Stimulated activated naive CD4-positive, alpha-beta T cell (primary cell): ENCODE results near the gene SMYD3.
"Not testable (repeated sequence)": the region's sequence is repeated elsewhere in the genome, so short reads cannot be mapped to it uniquely, and the experiment has no call there.

ENCODE experiments used
- DNase-seq, 6 experiments: peaks; one replicate each; lab custom pipeline; 2025; lab: John Stamatoyannopoulos, UW

The SMYD3 gene

DNA sequence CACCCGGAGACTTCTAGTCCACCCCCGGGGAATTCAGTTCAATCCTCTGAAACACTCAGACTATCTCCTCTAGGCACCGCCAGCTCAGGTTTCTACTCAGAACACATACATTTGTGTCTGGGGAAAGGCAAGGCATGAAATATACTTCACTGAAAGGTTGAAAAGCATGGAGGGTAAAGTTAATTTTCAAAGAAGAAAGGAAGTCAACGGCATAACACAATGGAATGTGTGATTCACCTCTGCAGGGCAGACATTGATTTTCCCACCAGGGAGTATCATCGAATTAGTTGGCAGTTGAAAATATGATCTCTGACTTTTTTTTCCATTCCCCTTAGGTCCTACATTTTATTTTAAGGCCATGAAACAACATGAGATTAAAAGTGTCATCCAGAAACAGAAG lies 669.4 kb downstream of the SMYD3 start:
- no peak for DNase-seq

GRCh38 chr1:245835386-245835785 lies 671.7 kb downstream of the SMYD3 start:
- no peak for DNase-seq

DNA sequence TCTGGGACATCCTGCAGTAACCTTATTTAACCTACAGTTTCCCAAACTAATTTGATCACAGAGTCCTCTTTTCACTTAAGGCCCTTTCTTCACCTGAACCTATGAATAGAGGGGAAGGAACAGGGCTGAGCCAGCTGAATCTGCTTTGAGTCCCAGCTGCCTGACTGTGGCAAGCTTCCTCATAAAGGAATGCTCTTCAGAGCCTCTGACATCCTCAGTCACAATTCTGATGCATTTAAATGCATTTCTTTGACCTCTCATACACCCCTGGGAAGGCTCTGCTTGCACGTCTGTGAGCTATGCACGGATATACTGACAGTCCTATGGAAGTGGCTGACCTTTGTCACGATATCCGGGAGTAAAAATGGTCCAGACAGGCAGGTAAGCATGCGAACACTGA lies 673.1 kb downstream of the SMYD3 start:
- DNase-seq = no peak

GRCh38 chr1:245832771-245833527 lies 674.1 kb downstream of the SMYD3 start:
- no peak for DNase-seq

DNA sequence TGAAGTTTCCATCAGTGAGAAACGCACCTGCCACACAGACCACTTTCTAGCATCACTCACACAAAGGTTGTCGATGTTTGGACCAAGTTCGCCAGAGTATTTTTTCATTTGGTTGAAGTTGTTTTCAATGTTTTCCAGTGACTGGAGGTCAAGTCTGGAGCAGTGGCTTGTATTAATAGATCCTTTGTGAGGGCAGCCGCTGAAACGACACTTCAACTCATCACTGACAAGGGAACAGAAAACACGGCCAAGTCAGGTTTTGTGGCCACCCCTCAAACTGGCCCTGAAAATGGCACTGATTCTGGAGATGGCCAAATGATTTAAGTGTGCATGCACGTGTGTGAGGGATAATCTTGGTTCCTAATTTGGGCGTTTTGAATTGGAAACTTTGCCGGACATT lies 675.6 kb downstream of the SMYD3 start:
- no peak for DNase-seq

- DNase-seq = no peak
Observed at GRCh38 chr1:245829826-245830225, 677.3 kb downstream of the SMYD3 start.

GRCh38 chr1:245829194-245829593 lies 677.9 kb downstream of the SMYD3 start:
- DNase-seq = no peak

DNA sequence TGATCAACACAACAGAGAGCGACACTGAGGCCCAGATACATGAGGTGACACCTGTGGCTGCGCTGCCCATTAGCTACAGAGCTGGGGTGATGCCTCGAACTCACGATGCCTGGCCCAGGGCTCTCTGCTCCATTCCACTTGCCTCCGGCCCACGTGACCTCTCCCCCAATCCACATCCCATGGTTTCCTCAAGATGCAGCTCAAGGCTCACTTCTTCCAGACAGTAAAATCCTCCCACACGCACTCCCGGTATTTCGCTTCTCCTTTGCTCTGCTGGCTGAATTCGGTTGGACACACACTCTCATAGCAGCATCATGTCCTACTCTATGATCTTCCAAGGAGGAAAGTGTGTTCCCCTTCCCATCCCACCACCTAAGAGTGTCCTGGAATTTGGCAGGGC lies 679.8 kb downstream of the SMYD3 start:
- no peak for DNase-seq

GRCh38 chr1:245825128-245825901 lies 681.8 kb downstream of the SMYD3 start:
- DNase-seq = no peak

- no peak for DNase-seq
Observed at GRCh38 chr1:245823408-245824147, 683.5 kb downstream of the SMYD3 start.

DNA sequence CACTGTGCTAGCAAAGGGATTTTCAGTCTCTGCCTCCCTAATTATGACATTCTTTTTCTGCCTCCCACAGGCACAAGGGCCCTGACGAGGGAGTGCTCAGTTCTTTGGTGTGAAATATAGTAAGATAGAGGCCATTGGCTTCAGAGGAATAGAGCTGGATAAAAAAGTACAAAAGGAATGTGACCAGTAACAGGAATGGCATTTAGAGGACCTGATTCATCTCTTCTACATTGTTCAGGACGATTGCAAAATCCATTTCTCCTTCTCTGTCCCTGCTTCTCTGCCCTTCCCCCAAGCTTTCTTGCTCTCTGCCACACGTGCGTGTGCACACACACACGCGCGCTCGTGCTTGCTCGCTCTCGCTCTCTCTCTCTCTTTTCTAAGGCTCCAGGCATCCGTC lies 684.1 kb downstream of the SMYD3 start:
- no peak for DNase-seq

DNA sequence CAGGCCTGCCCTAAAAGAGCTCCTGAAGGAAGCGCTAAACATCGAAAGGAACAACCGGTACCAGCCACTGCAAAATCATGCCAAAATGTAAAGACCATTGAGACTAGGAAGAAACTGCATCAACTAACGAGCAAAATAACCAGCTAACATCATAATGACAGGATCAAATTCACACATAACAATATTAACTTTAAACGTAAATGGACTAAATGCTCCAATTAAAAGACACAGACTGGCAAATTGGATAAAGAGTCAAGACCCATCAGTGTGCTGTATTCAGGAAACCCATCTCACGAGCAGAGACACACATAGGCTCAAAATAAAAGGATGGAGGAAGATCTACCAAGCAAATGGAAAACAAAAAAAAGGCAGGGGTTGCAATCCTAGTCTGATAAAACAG lies 688.7 kb downstream of the SMYD3 start:
- DNase-seq = not testable (repeated sequence)

DNA sequence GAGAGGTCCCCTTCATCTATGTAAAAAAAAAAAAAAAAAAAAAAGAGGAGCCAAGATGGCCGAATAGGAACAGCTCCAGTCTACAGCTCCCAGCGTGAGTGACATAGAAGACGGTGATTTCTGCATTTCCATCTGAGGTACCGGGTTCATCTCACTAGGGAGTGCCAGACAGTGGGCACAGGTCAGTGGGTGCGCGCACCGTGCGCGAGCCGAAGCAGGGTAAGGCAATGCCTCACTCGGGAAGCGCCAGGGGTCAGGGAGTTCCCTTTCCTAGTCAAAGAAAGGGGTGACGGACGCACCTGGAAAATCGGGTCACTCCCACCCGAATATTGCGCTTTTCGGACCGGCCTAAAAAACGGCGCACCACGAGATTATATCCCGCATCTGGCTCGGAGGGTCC lies 690.6 kb downstream of the SMYD3 start:
- DNase-seq = not testable (repeated sequence)

DNA sequence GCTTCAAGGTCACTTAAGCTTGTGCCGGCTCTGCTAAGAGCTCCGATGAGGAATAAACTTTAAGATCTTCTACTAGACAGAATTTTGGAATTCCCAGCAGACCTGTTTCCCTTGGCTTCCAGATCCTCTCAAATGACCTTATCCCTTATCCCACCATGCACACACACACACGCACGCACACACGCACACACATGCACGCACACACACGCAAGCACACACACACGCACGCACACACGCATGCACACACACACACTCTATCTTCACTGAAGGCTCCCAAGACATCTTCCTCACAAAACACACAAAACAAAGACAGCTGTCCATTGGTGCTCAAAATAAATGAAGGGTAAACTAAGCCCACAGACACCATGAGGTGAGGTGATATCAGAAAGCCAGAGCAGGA lies 692.4 kb downstream of the SMYD3 start:
- DNase-seq = no peak

DNA sequence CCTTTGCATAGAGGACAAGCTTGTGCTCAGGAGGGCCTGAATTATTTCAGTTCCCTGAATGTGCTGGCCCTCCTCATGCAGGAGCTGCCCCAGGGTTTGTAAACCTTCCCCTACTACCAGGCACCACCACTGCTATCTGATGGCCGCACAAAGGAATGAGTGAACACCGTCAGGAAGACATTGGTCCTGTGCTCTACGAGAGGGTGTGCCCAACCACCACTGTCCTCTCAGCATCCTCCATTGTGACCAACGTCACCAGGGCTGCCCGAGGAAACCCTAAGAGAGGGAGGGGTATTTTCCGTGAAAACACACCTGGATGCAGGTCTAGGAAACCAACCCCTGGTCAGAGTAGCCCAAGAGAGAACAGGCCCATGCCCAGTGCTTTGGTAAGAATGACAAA lies 694.8 kb downstream of the SMYD3 start:
- DNase-seq = no peak

DNA sequence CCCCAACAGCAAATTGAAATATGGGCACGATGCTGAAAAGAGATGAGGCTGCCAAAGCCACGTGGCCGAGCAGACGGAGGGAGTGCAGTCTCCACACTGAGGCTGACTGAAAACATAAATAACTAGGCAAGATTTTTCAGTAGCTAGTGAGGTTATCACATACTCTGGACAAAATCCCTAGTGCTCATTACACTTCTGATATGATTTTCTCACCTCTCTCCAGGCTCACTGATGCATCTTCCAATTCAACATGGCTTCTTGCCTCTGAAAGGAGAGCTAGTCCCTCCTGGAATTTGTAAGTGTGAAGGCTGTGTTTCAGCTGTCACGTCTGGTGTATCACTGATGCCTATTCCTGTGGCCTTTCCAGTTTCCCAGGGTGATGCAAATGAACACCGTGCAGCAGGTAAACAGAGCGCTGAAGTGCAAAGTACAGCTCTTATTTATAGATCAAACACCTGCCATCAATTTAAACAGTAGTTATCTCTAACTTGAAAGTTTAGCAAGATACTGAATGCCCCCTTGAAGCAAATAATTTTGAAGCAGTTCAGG lies 696.2 kb downstream of the SMYD3 start:
- no peak for DNase-seq

DNA sequence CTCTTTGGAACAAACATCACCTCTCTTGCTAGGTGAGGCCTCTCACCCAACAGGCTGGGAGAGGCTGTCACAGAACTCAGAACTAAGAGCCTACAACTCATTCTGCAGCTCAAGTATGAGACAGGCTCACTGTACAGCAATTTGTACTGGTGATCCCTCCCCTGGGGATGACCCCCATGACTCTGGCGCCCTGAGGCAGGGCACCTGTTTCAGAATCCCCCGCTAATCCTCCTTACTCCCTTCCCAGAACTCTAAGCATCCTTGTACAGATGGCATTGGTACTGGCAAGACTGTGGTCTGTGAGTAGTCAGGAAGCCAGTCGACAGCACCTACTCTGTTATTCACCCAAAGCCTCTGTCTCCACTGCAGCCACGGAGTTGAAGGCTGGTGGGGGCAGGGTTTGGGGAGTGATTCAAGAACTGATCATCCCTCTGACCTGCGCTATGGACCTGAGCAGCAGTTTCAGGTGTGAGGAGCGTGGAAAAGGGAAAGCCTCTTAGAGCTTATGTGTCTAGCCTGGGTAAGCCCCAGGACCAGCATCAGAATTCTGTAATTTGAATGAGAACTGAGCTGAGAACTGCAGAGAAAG lies 696.8 kb downstream of the SMYD3 start:
- DNase-seq = no peak

- DNase-seq = no peak
Observed at GRCh38 chr1:245809361-245809760, 697.7 kb downstream of the SMYD3 start.

DNA sequence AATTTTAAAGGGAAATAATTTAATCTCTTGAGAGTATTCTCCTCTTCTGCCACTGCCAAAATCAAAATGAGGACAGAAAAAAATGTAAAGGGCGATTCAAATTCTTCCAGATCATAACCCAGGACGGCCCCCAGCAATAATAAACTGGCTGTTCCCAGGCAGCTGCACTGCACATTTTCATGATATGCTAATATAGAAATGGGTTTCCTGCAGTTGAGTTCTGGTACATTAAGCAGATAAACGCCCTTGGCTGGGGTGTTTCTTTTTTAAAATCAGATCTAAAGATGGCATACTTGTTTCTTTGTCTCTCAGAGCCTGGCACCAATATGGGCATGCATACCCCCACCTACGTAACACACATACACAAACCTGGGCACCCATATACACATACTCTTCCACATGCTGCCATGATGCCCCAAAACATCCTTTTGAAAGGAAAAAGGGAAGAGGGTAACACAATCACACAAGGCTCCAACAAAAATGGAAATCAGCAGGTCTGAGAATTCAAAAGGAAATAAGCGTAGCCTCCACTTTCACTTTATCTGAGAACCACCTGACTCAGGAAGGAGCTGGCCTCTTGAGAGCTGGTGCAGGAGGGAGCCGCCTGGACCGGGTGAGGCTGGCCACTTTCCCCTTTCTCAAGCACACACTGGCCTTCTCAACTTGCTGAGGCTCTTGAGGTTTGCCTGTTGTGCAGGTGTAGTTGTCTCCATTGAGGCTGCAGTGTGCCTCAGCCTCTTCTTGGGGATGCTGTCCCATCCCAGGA lies 698.9 kb downstream of the SMYD3 start:
- DNase-seq = no peak

DNA sequence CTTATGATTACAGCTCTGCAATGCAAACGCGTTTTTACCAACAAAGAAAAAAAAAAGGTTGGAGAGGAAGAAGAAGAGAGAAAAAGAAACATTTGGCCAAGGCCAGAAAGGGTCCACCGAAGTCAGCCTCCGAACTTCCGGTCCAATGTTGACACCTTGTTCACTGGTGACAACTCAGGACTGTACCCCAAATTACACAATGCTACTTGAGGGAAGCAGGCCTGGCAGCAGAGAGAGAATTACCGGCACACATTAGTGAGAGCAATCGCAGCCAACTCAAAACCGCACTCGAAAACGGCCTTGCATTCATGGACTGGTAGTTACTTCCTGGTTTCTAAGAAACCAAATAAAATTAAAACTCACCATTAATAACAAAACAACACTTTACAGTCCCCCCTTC lies 699.8 kb downstream of the SMYD3 start:
- DNase-seq = no peak

DNA sequence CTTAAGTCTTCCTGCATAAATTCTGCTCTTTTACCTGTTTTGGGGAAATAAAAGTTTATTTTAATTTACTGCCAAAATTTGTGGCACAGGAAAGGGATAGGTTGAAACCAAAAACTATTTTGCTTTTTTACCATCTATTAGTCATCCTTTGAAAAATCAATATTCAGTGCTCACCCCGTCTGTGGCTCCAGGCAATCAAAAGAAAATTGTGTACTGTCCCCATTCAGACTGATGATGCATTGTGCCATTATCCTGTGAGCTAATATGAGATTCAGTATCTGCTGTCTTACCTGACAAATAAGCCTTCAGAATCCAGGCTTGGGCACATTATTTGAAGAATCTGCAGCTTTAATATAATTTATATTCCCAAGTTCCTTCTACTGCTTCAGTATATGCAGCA lies 701.5 kb downstream of the SMYD3 start:
- no peak for DNase-seq
